Measurements from ENCODE around the gene GNG4.
"Not testable (repeated sequence)": the region's sequence is repeated elsewhere in the genome, so short reads cannot be mapped to it uniquely, and the experiment has no call there.

GNG4 gene

DNA sequence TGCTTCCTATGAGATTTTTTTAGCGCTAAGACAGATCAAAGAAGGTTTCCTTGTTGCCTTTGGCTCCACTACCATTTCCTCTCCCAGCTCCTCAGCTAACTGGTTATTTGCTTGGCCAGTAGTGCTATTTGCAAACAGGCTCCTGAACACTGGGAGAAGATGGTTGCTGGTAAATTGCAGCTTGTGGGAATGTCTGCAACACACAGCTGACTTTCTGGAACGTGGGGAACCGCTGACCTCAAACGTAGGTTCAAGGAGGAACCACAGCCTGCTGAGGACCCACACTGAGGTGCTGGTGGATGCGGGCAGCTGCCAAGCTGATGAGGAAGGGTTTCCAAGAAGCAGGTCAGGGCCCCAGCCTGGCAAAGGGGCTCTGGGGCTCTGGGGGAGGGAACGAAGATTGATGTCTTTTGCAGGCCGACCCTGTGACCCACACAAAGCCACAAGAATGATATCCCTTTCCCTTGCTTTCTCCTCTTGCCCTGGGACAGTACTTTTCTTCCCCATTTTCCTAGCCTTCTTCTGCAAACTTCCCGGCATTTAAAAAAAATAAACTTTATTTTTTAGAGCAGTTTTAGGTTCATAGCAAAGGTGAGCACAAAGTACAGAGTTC, 24.8 kb downstream of the GNG4 start:
- peak; percentile 57 for DNase-seq

DNA sequence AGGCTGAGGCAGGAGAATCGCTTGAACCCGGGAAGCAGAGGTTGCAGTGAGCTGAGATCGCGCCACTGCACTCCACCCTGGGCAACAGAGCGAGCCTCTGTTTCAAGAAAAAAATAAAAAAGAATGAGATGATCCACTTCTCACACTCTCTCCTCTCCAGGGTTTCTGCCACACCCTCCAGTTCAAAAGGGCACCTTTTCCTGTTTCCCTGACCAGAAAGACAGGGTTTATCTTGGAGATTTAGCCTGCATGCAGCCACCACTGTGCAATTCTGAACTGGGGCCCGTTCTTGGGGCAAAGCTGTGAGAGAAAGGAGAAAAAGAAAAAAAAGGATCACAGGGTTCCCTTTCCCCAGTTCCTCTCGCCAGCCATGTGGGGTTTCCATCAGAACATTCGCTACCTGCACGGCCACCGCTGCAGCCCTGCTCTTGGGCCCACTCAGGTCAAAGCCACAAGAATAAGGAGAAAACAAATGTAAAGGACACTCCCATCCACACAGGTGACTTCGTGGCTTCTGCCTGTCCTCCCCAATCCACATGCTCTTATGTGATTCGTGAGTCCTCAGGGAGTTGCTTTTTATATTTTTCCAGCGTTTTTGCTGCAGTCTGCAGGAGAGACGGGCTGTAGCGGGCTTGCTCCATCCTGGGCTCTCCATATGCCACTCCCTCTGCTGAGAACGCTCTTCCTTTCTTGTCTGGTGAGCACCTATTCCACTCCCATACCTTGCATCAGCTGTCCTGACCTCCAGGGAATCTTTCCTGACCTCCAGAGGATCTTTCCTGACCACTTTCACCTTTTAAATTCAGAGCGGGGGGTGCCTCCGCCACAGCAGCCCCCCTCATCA, 26.4 kb downstream of the GNG4 start:
- DNase-seq, result no peak

DNA sequence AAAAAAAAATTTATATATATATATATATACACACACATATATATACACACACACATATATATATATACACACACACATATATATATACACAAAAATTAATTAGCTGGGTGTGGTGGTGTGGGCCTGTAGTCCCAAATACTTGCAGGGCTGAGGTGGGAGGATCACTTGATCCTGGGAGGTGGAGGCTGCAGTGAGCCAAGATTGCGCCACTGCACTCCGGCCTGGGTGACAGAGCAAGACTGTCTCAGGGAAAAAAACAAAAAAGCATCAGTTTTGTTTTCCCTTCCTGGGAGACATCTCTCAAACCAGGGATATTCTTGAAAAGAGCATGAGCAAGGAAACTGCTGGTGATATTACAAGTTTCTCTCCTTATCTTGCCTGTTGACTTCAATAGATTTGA, 30.4 kb downstream of the GNG4 start:
- not testable (repeated sequence) for DNase-seq

DNA sequence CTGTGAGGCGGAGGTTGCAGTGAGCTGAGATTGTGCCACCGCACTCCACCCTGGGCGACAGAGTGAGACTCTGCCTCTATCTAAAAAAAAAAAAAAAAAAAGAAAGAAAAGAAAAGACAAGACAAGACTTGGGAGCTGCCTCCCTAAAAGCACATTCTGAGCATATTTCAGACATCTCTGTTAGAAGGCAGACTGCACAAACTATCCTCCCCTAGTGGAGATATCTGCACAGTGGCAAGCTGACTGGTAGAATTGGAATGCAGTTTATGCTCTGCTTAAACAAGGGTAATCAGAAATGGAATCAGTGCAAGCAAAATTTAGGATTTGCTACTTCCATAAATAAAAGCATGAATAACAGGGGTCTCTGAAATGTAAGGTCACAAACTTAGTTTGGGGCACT, 31.8 kb downstream of the GNG4 start:
- DNase-seq, result no peak

DNA sequence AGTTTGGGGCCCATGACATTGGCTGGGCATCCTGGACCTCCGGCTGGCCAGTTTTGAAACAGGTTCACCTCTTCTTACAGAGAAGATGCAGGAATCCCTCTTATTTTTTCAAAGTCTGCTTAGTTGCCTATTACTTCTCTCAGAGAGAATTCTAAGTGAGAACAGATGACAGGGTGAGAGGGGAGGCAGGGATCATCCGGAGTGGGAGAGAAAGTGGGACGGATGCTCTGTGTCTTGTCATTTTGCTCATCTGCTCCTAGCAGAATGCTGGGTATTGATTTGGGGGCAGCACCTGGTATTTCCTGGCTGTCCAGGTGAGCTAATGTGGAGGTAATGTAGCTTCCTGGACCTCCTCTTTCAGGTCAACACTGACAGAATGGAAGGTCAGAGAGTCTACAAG, 32.4 kb downstream of the GNG4 start:
- DNase-seq, result no peak

DNA sequence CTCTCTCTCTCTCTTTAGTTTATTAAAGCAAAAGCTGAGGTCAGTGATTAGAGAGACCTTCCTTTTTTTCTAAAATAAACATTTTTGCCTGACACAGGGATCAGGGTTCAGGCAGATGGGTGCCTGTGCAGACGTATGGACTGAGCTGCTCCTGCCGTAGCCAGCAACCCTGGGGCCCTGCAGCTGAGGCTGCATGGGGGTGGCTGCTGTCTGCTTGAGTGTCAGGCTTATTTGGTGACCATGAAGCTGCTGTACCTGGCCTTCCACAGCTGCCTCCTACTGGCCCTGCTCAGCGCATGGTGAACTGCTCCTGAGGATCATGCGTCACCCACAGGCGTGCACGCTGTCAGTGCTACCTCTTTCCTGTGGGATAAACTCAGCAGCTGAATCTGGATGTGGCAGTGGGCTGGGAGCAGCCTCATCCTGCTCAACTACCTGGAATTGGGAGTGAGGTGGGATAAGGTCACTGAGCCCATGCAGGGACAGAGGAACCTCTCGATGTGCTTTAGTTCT, 35.1 kb downstream of the GNG4 start:
- no peak for DNase-seq

DNA sequence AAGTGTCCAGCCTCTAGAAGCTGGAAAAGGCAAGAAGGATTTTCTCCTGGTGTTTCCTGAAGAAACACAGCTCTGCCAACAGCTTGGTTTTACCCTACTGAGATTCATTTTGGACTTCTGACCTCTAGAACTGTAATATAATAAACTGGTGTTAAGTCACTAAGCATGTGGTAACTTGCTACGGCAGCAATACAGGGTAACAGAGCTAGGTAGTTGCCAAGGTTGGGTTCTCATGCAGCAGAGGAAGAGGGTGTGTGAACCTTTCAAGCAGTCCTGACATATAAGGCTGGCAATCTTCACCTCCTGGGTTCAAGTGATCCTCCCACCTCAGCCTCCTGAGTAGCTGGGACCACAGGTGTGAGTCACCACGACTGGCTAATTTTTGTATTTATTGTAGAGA, 36.0 kb downstream of the GNG4 start:
- DNase-seq, result no peak

DNA sequence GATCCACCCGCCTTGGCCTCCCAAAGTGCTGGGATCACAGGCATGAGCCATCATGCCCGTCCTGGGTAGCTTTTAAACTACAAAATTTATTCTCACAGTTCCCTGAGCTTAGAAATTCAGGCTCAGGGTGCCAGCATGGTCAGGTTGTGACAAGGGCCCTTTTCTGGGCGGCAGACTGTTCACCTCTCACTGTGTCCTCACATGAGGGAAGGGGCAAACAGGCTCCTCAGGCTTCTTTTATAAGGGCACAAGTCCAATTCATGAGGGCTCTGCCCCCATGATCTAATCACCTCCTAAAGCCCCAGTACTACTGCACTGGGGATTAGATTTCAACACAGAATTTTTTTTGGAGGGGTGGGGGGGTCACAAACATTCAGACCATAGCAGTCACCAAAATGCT, 36.8 kb downstream of the GNG4 start:
- DNase-seq, result no peak

DNA sequence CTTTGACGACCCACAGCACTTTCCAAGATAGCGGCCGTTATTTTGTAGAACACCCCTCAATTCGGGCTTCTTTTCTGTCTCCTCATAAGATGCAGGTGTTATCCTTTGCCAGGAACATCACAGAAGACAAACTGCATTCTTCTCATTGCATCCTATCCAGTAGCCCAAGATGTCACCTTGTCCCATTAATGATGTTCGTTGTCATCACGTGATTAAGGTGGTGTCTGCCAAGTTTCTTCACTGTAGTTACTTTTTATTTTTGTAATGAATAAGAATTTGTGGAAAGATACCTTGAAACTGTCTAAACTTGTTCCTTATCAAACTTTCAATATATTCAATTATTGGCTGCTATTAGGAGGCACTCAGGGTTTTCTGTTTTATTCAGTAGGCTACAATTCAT, 39.4 kb downstream of the GNG4 start:
- no peak for DNase-seq

DNA sequence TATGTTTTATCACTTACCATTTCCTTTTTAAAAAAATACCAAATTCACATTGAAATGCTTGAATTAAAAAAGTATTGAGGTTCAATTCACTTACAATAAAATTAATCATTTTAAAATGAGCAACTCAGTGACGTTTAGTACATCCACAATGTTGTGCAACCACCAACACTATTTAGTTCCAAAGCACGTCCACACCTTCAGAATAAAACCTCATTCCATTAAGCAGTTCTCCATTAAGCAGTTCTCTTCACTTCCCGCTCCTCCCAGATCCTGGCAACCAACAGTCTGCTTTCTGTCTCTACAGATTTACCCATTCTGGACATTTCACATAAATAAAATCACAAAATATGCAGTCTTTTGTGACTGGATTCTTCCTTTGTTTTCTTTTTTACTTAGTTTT, 41.3 kb downstream of the GNG4 start:
- DNase-seq, result no peak

DNA sequence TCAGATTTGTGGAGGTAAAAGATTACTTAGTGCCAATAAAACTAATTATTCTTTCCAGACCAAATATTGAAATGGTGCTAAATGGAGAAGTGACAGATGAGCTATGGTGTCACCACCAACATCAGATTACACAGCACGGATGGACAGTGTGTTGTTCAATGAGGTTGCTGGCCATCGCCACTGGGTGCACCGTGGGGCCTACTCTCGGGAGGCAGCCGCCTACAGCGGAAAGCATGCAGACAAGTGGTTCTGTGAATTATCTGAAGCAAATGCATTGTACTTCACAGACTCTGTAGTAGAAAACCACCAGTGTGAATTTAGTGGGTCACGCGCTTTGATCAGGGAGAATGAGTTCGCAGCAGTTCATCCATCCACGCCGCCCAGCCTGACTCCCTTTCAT, 42.3 kb downstream of the GNG4 start:
- no peak for DNase-seq

DNA sequence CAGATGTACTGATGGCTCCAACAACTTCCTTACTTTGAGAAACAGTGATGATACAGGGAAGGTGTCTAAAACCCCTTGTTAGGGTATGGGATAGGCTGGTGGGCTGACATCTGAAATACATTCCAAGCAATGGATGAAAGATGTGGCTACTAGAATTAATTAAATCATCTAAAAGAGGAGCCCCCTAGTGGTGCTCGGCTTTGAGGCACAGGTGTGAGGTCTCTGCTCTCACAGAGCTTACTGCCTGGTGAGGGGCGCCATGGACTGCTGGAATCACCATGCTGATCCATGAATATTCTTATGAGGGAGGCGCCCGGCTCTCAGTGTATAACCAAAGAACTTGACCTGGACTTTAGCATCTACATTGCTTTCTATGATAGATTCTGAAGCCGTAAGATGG, 48.5 kb downstream of the GNG4 start:
- no peak for DNase-seq

DNA sequence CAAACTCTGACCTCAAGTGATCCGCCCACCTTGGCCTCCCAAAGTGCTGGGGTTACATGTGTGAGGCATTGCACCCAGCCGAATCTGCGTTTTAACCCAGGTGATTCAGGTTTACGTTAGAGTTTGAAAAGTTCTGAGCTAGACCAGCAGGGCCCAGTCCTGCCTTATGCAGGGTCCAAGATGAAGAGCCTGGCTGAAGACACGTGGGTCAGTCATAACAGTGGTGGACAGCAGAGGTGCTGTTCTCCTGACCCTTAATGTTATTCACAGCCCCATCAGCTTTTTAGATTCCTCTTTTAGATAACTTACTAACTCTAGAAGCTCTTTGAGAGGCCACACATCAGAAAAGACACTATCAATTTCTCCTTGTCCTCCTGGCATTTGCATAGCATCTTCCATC, 50.0 kb downstream of the GNG4 start:
- DNase-seq, result no peak

DNA sequence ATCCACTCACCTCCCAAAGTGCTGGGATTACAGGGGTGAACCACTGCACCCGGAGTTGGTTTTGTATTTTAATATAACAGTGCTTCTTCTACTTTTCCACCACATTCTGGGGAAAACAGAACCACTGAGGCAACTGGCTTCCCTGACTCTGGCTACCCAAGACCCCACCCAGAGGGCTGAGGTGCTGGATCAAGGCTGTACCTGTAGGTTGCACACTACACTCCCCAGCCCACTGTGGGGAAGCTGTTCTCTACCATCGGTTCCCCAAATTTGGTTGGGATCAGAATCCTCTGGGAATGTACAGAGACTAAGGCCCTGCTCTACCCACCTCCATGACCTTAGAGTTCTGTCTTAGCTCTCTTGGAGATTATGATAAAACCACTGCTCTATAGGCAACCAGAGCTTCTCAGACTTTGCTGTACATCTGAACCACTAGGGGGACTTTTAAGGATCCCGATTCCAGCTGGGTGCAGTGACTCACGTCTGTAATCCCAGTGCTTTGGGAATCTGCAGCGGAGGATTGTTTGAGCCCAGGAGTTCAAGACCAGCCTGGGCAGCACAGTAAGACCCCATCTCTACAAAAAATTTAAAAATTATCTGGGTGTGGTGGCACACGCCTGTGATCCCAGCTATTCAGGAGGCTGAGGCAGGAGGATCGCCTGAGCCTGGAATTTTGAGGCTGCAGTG, 51.6 kb downstream of the GNG4 start:
- no peak for DNase-seq

DNA sequence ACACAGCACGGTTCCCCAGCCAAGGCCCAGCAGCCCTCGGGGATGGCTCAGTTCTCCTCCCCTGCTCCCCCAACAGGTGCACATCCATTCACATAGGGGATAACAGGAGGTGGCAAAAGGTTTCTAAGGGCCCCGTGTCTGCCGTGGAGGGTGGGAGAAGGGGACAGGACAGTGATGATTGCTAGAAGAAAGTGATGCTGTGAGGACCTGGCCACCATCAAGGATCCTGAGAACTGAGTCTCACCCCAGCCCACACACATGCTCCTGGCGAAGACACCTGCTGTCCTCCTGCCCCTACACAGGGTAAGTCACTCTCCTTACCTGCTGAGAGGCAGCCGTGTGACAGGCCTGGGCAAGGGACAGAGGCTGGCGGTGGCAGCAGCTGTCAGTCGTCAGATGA, 54.5 kb downstream of the GNG4 start:
- no peak for DNase-seq

DNA sequence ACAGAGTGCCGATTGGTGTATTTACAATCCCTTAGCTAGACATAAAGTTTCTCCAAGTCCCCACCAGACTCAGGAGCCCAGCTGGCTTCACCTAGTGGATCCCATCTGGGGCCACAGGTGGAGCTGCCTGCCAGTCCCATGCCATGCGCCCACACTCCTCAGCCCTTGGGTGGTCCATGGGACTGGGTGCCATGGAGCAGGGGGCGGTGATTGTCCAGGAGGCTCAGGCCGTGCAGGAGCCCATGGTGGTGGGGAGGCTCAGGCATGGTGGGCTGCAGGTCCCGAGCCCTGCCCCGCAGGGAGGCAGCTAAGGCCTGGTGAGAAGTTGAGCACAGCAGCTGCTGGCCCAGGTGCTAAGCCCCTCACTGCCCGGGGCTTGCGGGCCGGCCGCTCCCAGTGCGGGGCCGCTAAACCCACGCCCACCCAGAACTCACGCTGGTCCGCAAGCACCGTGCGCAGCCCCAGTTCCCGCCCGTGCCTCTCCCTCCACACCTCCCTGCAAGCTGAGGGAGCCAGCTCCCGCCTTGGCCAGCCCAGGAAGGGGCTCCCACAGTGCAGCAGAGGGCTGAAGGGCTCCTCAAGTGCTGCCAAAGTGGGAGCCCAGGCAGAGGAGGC, 55.2 kb downstream of the GNG4 start:
- not testable (repeated sequence) for DNase-seq

DNA sequence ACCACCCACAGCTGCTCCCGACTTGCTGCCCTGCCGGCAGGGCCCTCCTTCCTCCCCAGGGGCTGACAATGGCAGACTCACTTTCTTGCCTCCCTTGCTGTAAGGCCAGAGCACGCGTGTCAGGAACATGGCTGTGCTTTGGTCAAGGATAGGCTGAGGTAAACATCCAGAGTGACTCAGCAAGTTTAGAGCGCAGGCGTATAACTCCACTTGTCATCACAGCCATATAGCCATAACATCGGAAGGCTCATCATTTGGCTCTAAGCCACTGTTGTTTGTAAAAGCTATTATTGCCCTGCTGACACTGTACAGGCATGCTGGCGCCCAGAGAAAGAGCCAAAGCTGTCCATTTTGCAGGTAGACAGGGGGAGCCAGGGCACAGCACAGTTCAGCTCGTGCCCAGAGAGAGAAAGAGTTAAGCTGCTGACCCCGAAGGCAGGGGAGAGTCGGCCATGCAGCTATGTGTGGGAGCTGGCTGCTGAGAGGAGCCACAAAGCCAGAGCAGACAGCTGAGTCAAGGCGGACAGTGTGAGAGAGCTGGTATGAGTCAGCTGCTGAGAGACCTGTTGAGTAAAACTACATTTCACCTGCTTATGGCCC, 60.6 kb downstream of the GNG4 start:
- DNase-seq, result no peak

DNA sequence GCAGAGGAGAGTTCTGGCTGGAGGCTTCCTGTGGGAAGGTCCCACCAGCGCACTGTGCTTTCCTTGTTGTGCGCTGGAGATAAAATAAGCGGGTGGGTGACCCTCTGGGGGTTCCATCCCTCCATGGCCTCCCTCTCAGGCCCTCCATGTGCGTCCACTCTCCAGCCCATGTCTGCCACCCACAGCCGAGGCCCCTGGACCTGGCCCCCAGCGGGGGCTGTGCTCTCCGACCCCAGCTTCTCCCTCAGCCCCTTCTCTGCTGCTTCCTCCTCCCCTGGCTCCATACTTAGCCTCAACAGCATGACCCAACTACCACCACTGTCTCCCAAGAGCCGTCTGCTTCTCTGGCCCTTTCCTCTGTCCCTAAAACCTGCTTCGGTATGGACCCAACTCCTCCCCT, 61.4 kb downstream of the GNG4 start:
- no peak for DNase-seq

DNA sequence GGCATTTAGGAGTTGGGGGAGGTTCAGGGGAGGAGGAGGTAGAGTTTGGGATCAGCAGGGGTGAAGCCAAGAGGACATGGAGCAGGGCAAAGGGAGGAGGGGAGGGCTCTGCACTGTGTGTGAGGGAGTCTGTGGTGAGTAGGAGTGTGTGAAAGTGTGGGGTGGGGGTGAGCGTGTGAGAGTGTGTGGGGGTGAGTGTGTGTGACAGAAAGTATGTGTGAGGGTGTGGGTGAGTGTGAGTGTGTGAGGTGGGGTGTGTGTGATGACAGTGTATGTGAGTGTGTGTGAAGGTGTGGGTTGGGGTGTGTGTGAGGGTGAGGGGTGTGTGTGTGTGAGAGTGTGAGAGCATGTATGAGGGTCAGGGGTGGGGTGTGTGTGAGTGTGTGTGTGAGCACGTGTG, 62.6 kb downstream of the GNG4 start:
- no peak for DNase-seq

DNA sequence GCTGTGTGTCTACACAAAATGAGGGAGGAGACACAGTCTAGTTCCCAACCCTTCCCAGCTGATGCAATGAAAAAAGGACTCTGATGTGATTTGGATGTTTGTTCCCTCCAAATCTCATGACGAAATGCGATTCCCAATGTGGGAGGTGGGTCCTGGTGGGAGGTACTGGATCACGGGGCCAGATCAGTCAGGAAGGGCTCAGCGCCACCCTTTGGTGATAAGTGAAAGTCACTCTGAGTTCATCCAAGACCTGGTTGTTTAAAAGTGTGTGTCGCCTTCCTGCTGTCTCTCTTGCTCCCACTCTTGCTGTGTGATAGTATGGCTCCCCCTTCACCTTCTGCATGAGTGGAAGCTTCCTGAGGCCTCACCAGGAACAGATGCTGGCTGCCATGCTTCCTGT, 63.2 kb downstream of the GNG4 start:
- no peak for DNase-seq

DNA sequence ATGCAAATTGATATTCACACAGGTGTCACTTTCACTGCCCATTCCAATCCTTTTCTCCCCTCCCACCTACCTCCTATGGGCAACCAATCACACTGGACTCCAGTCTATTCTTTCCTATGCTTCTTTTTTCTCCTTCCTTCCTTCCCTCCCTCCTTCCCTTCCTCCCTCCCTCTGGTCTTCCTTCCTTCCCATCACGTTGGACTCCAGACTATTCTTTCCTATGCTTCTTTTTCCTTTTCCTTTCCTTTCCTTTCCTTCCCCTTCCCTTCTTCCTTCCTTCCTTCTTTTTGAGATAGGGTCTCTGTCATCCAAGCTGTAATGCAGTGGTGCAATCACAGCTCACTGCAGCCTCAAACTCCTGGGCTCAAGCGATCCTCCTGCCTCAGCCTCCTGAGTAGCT, 64.6 kb downstream of the GNG4 start:
- DNase-seq, result no peak

DNA sequence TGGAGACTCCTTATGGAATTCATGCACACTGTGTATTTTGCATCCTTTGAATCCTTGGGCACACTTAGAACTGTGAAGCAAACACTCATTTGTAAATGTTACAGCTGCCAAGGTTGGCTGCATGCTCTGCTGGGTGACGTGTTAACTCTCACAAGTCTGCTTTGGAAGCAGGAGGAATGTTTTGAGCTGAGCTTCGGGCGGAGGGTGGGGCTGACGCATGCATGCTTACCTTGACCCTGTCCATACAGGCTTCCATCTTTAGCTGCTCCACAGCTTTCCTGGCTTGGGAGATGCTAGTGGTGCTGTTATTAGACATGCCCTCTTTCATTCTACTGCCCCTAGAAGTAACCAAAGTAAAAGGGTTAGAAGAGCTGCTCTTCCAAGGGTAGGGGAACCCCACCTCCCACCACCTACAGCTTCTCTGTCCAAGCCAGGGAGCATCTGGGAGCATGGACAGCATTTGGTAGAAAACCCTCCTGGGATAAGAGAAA, 66.0 kb downstream of the GNG4 start:
- DNase-seq, result no peak

DNA sequence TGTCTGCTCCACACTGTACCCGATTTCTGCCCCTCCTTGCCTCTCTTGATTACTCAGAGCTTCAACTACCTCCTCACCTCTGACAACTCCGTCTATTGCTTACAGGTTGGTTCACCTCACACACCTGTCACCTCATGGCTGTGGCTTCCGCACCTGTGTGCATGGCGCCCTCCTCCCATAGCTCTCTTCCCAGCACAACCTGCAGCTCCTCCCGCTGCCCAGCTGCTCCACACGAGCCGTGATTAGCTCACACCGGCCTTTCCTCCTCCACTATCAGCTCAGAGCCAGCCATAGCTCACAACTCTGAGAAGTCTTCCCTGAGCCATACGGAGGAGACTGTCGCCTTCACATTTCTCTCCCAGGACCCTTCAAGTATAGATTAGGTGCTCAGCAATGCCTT, 67.5 kb downstream of the GNG4 start:
- no peak for DNase-seq
